GM21528 (cell line): ENCODE data around the gene KRT2.
"Not testable (repeated sequence)": the region's sequence is repeated elsewhere in the genome, so short reads cannot be mapped to it uniquely, and the experiment has no call there.

Experiments
- ATAC-seq: cut with Tn5 transposase; IDR thresholded peaks from one replicate; pipeline ENCODE4 v1.9.1; 2021; ENCODE audit warnings: mild to moderate bottlenecking, moderate library complexity; ENCODE audit not compliant: unreplicated experiment, low FRiP score

Gene KRT2

GRCh38 chr12:52685406-52685890 is 33.4 kb upstream of the KRT2 start:
- no peak for ATAC-seq

DNA sequence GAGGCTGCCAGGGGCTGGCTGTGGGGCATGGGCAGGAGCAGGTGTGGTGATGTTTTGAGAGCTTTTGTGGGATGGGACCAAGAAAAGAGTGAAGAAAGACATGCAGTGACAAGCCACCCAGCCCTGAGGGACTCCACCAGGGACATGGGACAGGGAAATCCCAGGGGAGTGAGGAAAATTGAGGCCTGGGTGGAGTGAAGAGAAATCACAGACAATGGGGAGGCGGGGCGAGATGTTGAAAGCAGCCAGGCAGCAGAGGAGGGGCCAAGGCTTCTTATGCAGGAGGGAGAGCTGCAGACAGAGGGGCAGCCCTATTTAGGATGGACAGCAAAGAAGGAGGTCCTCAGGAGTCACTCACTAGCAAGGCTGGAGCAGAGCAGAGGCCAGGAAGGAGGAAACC is 32.4 kb upstream of the KRT2 start:
- ATAC-seq: no peak

- ATAC-seq: no peak
These were observed 31.7 kb upstream of the KRT2 start for GRCh38 chr12:52683575-52684300.

DNA sequence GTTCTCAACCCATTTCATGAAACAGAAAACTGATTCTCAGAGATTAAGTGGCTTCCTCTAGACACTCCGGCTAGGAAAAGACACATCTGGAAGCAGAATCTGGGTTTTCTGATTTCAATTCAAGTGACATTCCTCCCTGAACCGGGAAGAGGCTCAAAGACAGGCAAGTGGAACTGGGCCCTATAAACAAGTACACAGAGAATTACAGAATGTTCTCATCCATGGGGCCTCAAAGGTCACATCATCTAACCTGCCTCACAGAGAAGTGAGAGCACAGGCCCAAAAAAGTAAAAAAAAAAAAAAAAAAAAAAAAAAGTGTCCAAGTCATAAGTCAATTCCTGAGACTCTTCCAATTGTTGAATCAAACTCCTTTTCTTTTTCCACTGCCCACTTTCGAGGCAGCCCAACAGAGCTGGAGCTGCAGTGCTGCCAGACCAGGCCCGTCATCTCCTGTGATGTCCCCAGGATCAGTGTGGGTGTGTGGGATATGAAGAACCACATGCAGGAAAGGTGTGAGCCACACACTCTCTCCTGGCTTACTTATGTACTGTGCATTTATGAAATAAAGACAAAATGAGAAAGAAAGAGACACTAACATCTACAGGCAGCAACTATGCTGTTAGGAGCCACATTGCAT is 31.0 kb upstream of the KRT2 start:
- ATAC-seq: no peak

- no peak for ATAC-seq
These were observed 30.3 kb upstream of the KRT2 start for GRCh38 chr12:52682381-52682660.

- ATAC-seq: no peak
These were observed 29.7 kb upstream of the KRT2 start for GRCh38 chr12:52681526-52682380.

DNA sequence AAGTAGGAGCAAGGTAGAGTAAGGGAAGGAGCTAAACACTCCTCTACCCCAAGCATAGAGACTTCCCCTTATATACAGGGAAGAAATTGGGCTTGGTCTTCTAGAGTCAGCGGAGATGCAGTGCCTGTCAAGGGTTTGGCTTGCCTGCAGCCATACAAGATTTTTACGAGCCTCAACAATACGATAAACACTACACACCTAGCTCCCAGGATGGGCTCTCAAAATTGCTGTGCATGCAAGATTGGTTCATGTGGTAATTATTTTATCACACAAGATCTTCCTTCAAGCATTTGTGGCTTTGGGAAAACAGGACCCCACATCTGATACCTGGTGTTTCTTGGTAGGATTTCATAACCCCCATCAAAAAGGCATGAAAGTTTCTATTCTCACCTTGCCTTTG is 28.4 kb upstream of the KRT2 start, which contains the start of gene KRT1:
KRT1 (minus strand) TSS at position 45 of the 400 bp plus-strand sequence. CDS start 59 bp downstream, outside the sequence.
- ATAC-seq: no peak

- ATAC-seq: no peak
These were observed 27.9 kb upstream of the KRT2 start for GRCh38 chr12:52679875-52680274.

DNA sequence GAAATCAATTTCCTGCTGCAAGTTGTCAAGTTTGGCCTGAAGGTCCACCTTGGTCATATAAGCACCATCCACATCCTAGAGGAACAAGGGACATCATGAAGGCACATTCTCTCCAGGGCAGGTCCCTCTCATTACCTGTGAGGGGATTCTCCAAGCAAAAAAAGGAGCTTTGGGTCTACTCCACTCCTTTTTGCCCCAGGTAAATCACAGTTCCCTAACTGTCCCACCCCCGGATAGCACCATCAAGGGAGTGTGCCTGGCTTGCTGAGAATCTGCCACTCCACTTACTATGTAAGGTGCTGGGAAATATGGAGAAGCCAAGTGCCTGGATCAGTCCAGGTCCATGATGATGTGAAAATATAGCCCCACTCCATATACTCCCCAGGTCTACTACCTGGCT is 25.7 kb upstream of the KRT2 start:
- no peak for ATAC-seq

DNA sequence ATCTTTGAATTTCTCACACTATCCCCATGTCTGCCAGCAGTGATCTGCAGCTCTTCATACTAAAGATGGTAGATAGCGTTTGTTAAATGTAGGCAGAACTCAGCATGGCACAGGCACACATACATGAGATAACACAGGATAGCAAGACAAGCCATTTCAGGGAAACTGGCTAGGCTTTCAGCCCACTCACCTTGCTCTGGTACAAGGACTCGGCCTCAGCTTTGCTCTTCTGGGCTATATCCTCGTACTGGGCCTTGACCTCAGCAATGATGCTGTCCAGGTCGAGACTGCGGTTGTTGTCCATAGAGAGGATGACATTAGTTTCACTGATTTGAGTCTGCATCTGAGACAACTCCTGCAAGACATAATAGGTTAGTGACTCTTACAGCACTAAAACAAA is 25.1 kb upstream of the KRT2 start:
- no peak for ATAC-seq

GRCh38 chr12:52676163-52676562 is 24.2 kb upstream of the KRT2 start:
- no peak for ATAC-seq

GRCh38 chr12:52675301-52675701 is 23.3 kb upstream of the KRT2 start:
- no peak for ATAC-seq

- ATAC-seq: no peak
These were observed 22.4 kb upstream of the KRT2 start for GRCh38 chr12:52674433-52674775.

DNA sequence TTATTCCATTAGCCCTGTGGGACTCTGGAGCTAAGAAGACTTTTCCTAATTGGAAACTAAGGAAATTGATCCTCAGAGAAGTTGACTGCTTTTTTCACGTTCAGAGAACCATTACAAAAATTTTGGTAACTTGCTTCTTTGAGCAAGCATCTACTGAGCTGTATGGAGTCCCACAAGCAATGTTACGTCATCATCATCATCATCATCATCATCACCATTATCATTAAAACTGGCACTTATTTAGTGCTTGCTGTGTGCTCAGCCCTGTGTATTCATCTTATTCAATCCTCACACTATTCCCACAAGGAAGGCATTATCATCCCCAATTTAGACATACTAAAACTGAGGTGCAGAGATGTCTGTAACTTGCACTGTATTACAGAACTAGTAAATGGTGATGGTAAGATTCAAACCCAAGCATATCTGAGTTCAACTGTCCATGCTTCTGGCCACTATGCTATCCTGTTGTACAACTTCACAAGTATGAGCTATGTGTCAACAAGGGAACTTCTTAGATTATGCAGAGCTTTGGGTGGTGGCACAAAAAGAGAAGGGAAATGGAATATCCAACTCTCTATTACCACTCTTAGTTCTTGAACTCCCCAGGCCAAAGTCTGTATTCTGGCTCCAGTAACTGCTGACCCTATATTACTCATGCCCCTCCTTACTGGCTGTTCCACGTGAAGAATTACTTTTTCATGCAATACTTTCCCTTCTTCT is 21.9 kb upstream of the KRT2 start:
- ATAC-seq: no peak

DNA sequence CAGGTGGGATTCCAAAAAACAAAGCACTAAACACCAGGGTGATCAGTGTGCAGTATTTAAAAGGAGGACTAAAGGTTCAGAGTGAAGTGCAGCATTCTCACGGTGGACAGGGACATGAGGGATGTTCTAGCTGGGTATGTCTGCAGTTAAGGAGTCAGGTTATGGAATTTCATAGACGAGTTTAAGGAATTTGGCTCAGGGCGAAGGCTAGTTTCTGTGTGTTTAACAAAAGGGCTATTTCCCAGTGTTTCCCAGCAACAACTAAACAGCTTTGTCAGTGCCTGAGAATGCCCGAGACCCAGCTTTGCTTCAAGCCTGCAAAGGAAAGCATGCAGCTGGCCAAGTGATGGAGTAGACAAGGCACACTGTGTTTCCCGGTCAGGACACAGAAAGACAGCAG is 21.2 kb upstream of the KRT2 start:
- no peak for ATAC-seq

- no peak for ATAC-seq
These were observed 20.4 kb upstream of the KRT2 start for GRCh38 chr12:52672321-52672933.

- ATAC-seq: no peak
These were observed 18.9 kb upstream of the KRT2 start for GRCh38 chr12:52670961-52671360.

DNA sequence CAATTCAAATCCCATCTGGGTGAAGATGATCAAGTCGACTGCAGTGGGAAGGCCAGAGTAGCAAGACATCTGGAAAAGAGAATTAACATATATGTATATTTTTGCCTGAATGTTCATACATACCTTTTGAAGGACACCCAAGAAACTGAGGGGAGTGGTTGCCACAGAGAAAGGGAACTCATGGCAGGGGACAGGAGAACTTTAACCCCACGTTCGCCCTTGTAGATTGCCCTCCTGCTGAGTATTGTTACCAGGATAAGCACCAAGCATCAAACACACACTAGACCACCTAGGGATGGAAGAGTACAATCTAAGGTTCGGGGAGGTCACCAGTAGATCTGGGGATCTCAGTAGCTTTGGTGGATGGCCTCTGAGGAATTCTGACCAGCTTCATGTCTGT is 18.5 kb upstream of the KRT2 start:
- ATAC-seq: no peak

GRCh38 chr12:52669941-52670340 is 17.9 kb upstream of the KRT2 start:
- not testable (repeated sequence) for ATAC-seq

GRCh38 chr12:52669426-52669825 is 17.4 kb upstream of the KRT2 start:
- ATAC-seq: no peak
